B cell (primary cell): ENCODE measurements around the gene CD4.

Source experiments
- CTCF ChIP-seq: fragments of 200-600 bp; IDR thresholded peaks from one replicate; pipeline ENCODE4 v1.8.0; 2022; ENCODE audit warnings: antibody characterized with exemption, mild to moderate bottlenecking
- EZH2 ChIP-seq: IDR thresholded peaks from 2 replicates; pipeline ENCODE4 v1.6.1; 2012; ENCODE audit warnings: borderline replicate concordance, low read depth, mild to moderate bottlenecking, moderate library complexity, low read length; ENCODE audit not compliant: insufficient read depth, poor library complexity, severe bottlenecking

GRCh38 chr12:6860116-6860515, 70.8 kb downstream of the CD4 start:
- TF ChIP-seq CTCF (no peak), EZH2 (no peak)
